ENCODE results near the gene TCL1B.
"Not testable (repeated sequence)": the region's sequence is repeated elsewhere in the genome, so short reads cannot be mapped to it uniquely, and the experiment has no call there.

The TCL1B gene

GRCh38 chr14:95711476-95712176, 25.4 kb downstream of the TCL1B start:
- Histone ChIP-seq H3K4me3 (no peak overlapping the region), H3K27ac (no peak overlapping the region)
- no peak for DNase-seq (ENCODE audit: low spot score)
- TF ChIP-seq, protein P1, sequence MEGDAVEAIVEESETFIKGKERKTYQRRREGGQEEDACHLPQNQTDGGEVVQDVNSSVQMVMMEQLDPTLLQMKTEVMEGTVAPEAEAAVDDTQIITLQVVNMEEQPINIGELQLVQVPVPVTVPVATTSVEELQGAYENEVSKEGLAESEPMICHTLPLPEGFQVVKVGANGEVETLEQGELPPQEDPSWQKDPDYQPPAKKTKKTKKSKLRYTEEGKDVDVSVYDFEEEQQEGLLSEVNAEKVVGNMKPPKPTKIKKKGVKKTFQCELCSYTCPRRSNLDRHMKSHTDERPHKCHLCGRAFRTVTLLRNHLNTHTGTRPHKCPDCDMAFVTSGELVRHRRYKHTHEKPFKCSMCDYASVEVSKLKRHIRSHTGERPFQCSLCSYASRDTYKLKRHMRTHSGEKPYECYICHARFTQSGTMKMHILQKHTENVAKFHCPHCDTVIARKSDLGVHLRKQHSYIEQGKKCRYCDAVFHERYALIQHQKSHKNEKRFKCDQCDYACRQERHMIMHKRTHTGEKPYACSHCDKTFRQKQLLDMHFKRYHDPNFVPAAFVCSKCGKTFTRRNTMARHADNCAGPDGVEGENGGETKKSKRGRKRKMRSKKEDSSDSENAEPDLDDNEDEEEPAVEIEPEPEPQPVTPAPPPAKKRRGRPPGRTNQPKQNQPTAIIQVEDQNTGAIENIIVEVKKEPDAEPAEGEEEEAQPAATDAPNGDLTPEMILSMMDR (IDR thresholded peaks at IDR 0.05): no peak

DNA sequence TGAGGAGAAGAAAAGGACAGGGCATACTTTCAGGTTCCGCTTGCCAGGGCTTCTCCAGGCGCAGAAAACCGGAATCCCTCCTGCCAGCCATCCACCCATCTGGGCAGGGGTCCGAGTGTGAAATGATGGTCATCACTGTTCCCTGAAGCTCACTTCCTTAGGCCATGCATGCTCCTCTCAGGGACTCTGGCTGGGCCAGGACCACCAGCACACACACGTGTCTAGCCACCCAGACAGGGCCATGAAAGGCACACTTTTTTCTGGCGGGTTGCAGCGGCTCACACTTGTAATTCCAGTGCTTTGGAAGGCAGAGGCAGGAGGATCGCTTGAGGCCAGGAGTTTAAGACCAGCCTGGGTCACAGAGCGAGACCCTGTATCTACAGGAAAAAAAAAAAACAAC, 26.2 kb downstream of the TCL1B start:
- H3K4me3 ChIP-seq: no peak overlapping the region
- TF ChIP-seq, protein P1 (IDR thresholded peaks at IDR 0.05): no peak
- no peak overlapping the region for H3K27ac ChIP-seq
- no peak for DNase-seq (ENCODE audit: low spot score)

- TF ChIP-seq, protein P1 (IDR thresholded peaks at IDR 0.05): no peak
- Histone ChIP-seq H3K27ac (no peak within 1 kb of the TSS), H3K4me3 (no peak within 1 kb of the TSS)
- no peak for DNase-seq (ENCODE audit: low spot score)
Observed at GRCh38 chr14:95713596-95714371, 27.6 kb downstream of the TCL1B start, which contains the start of gene TCL1A. TCL1A (minus strand) TSS chr14:95714125; CDS start chr14:95714066, 59 bp downstream.

- DNase-seq (ENCODE audit: low spot score): no peak
- Histone ChIP-seq H3K27ac (no peak overlapping the region), H3K4me3 (no peak overlapping the region)
- TF ChIP-seq, protein P1 (IDR thresholded peaks at IDR 0.05): no peak
Observed at GRCh38 chr14:95722525-95723190, 36.4 kb downstream of the TCL1B start.

DNA sequence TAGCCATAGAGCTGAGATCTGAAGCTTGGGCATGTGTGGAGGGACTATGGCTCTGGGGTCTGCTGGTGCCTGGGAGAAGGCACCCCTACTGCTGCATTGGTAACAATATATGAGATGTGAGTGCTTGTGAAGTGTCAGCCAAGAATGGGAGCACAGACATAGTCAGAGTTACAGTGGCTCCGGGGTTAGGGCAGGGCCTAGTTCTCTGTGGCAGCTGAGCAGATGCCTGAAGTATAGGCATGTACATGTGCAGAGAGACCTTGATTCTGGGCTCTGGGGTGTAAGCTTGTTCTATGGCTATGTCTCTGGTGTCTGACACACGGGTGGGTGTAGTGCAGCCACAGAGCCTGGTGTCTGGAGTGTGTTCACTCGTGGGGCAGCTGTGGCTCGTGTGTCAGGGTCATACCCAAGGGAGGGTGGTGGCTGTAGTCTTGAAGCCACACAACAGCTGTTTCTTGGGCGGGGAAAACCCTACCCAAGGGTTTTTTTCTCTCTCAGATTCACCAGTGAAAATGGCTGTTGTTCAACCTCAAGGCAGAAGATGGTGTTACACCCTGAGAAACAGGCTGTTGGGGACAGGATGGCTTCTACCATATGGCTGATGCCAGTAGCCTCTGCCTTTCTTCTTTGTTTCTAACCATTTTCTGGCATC, 39.6 kb downstream of the TCL1B start:
- no peak overlapping the region for H3K4me3 ChIP-seq
- no peak for DNase-seq (ENCODE audit: low spot score)
- TF ChIP-seq, protein P1 (IDR thresholded peaks at IDR 0.05): no peak
- no peak overlapping the region for H3K27ac ChIP-seq

DNA sequence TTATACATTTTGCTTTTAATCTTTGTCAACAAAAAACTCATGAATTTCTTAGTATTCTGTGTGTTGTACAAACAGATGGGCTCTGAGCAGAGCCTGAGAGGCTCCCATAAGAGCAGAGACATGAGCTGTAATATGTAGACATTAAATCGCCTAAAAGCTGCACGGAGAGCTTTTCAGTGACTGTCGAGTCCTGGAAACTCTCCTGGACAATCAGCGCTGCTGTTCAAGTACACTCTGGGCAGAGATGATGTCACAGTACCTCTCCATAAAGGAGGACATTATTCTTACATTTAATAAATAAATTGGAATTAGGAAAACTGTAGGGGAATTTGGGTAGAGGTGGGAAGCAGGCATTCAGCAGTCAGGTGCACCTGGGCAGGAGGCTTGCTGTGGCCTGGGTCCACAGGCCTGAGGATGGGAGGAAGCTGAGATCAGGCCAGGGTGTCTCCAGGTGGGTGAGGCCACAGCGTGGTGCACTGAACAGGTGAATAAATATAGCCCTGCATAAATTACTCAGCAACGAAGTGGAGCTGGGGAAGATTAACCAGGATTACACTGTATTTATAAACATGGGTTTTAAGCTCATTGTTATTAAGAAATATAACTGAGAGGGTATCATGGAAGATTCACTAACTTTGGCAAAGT, 41.0 kb downstream of the TCL1B start:
- TF ChIP-seq, protein P1 (IDR thresholded peaks at IDR 0.05): no peak
- no peak for DNase-seq (ENCODE audit: low spot score)
- H3K4me3 ChIP-seq: no peak overlapping the region
- no peak overlapping the region for H3K27ac ChIP-seq

DNA sequence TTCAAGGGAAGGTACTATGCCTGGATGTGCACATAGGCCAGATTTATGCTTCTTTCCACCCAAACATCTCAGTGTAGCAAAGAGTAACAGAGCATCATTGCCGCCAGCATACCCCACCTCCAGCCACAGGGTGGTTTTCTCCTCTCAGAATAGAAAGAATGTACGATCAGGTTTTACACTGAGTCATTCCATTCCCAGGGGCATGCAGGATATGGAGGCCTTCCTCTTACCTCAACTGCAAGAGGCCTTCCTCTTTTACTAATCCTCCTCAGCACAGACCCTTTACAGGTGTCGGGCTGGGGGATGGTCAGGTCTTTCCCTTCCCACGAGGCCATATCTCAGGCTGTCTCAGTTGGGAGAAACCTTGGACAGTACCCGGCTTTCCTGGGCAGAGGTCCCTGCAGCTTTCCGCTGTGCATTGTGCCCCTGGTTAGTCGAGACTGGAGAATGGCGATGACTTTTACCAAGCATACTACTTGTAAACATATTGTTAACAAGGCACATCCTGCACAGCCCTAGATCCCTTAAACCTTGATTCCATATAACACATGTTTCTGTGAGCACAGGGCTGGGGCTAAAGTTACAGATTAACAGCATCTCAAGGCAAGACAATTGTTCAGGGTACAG, 43.3 kb downstream of the TCL1B start:
- not testable (repeated sequence) for H3K4me3 ChIP-seq; DNase-seq (ENCODE audit: low spot score); H3K27ac ChIP-seq

Data from coronary artery (tissue), 2 donors.